GM12891 (cell line): ENCODE measurements around the gene MRPS26.
"Not testable (repeated sequence)": the region's sequence is repeated elsewhere in the genome, so short reads cannot be mapped to it uniquely, and the experiment has no call there.

ENCODE experiments used
- PAX5 ChIP-seq: IDR thresholded peaks from 2 replicates; pipeline ENCODE4 v1.6.1; 2011; ENCODE audit warnings: low read length, moderate library complexity, mild to moderate bottlenecking; ENCODE audit not compliant: insufficient read depth, severe bottlenecking
- POLR2A ChIP-seq: IDR thresholded peaks from 2 replicates; pipeline ENCODE4 v1.6.1; 2011; ENCODE audit warnings: low read depth, low read length, control low read depth
- POLR2AphosphoS5 ChIP-seq: IDR thresholded peaks from 2 replicates; pipeline ENCODE4 v1.6.1; 2011; ENCODE audit warnings: low read depth, low read length, control low read depth
- POU2F2 ChIP-seq: IDR thresholded peaks from 2 replicates; pipeline ENCODE4 v1.6.1; 2011; ENCODE audit warnings: low read depth, mild to moderate bottlenecking, control low read depth, low read length, moderate library complexity
- SPI1 ChIP-seq: IDR thresholded peaks from 2 replicates; pipeline ENCODE4 v1.6.1; 2011; ENCODE audit warnings: low read depth, low read length, control low read depth
- TAF1 ChIP-seq: IDR thresholded peaks from 2 replicates; pipeline ENCODE4 v1.6.1; 2011; ENCODE audit warnings: low read depth, low read length, control low read depth

DNA sequence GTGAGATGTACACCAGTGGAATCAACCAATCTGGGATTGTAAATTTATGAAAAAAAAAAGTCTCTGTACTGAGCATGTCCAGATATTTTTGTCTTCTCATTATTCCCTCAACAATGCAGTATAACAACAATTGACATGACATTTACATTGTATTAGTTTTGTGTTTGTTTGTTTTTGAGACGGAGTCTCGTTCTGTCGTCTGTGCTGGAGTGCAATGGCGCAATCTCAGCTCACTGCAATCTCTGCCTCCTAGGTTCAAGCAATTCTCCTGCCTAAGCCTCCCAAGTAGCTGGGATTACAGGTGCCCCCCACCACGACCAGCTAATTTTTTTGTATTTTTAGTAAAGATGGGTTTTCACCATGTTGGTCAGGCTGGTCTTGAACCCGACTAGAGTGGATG is 29.5 kb downstream of the MRPS26 start:
- TF ChIP-seq PAX5, POLR2A, POLR2AphosphoS5, TAF1, POU2F2, SPI1: not testable (repeated sequence)
